Gastrocnemius medialis (tissue), 4 donors: ENCODE results near the gene KEL. TPM values are rescaled to one million over a fixed set of nuclear protein-coding genes. Genes with fewer than 3 reads are reported as not detected.

Experiments used
- ATAC-seq, 2 donors: fragments of 150-250 bp; one replicate each; pipeline ENCODE4 v1.9.1; 2016
- DNase-seq, 2 donors: peaks; one replicate each; pipeline ENCODE4 v3.0.0-alpha.2; 2019
- H3K27ac ChIP-seq, 4 donors: fragments of 200-600 bp; sonication (generic); 1 replicate in 1 of 4; 2 replicates in 3 of 4; pipeline ENCODE4 v1.5.1; 2016 to 2018; ENCODE audit warnings: mild to moderate bottlenecking in 2 of 4, moderate library complexity in 1 of 4
- H3K27me3 ChIP-seq, 3 donors: fragments of 200-600 bp; sonication (generic) in 2 of 3; 1 replicate in 1 of 3; 2 replicates in 2 of 3; pipeline versions ENCODE4 v1.5.1 to v1.6.0; 2016 to 2019; ENCODE audit warnings: mild to moderate bottlenecking in 1 of 3, moderate library complexity in 1 of 3
- H3K36me3 ChIP-seq, 2 donors: fragments of 200-600 bp; sonication (generic) in 1 of 2; one replicate each; pipeline ENCODE4 v1.5.1; 2017 to 2018
- H3K4me1 ChIP-seq, 2 donors: fragments of 200-600 bp; sonication (generic) in 1 of 2; one replicate each; pipeline ENCODE4 v1.5.1; 2016 to 2017; ENCODE audit warnings: mild to moderate bottlenecking in 2 of 2
- H3K4me3 ChIP-seq, 4 donors: fragments of 200-600 bp; sonication (generic) in 3 of 4; 1 replicate in 1 of 4; 2 replicates in 3 of 4; pipeline ENCODE4 v1.5.1; 2016 to 2019; ENCODE audit warnings: mild to moderate bottlenecking in 2 of 4
- H3K9me3 ChIP-seq, 3 donors: fragments of 200-600 bp; sonication (generic) in 2 of 3; 1 replicate in 1 of 3; 2 replicates in 2 of 3; pipeline ENCODE4 v1.5.1; 2016 to 2019
- POLR2A ChIP-seq, 2 donors: fragments of 450-650 bp; IDR thresholded peaks; one replicate each; pipeline ENCODE4 v1.6.1; 2017; ENCODE audit warnings: antibody characterized with exemption in 2 of 2, mild to moderate bottlenecking in 2 of 2, moderate library complexity in 2 of 2
- in situ Hi-C, 4 donors: fragments of 200-750 bp; cut with MboI; loops; one replicate each; pipeline versions ENCODE4 v1.15.0 to v1.8.0; 2017; ENCODE audit warnings: low sequenced_read_pairs in 4 of 4
- intact Hi-C: fragments of 100-400 bp; cut with DNase I; formaldehyde crosslinking; loops from one replicate; pipeline ENCODE4 v1.15.1; 2023; ENCODE audit warnings: low total_unique reads
- total RNA-seq, 4 donors: library from RNA; depleted of rRNA; stranded (reverse); fragments of >200 nt; gene quantifications; one replicate each; pipeline versions ENCODE4 v1.1.0 to v1.2.3, GENCODE V29; 2016
- TF ChIP-seq, protein P1 (sequence below), 5 experiments: fragments of 450-650 bp in 3 of 5; fragments of 200-600 bp in 2 of 5; sonication (generic) in 2 of 5; IDR thresholded peaks in 4 of 5; conservative IDR thresholded peaks in 1 of 5; 1 replicate in 4 of 5; 2 replicates in 1 of 5; pipeline ENCODE4 v1.5.1; 2016 to 2019; ENCODE audit warnings: antibody characterized with exemption in 5 of 5, mild to moderate bottlenecking in 3 of 5, moderate library complexity in 3 of 5

KEL gene
- total RNA-seq, 4 donors from 2014 or later: not detected

DNA sequence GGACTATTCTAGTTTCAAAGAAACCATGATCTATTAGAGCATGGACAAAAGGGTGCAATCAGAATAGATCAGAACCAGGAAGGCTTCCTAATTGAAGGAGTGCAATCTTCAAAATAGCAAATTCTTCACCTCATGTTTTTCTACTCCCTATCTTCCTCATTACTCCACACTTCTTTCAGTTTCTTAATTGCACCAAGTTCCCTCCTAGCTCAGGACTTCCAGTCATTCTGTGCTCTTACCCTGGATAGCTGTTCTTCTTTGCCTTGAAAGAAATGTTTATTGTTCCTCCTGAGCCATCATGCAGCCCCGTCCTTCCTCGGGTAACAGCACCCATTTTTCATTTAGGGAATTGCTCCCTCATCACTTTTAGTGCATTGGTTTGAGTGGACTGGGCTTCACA lies 51.7 kb downstream of the KEL start:
- in situ Hi-C loops: no loop called here
- Histone ChIP-seq H3K27ac (no peak overlapping the region), H3K9me3 (no peaks in the 10 kb centered on the region), H3K4me3 (no peak overlapping the region), H3K4me1 (no peaks in the 10 kb centered on the region), H3K36me3 (no peaks in the 10 kb centered on the region), H3K27me3 (no peaks in the 10 kb centered on the region)
- ATAC-seq: no peak
- DNase-seq: no peak
- no peak for TF ChIP-seq POLR2A (IDR thresholded peaks at IDR 0.05)
- TF ChIP-seq, protein P1, sequence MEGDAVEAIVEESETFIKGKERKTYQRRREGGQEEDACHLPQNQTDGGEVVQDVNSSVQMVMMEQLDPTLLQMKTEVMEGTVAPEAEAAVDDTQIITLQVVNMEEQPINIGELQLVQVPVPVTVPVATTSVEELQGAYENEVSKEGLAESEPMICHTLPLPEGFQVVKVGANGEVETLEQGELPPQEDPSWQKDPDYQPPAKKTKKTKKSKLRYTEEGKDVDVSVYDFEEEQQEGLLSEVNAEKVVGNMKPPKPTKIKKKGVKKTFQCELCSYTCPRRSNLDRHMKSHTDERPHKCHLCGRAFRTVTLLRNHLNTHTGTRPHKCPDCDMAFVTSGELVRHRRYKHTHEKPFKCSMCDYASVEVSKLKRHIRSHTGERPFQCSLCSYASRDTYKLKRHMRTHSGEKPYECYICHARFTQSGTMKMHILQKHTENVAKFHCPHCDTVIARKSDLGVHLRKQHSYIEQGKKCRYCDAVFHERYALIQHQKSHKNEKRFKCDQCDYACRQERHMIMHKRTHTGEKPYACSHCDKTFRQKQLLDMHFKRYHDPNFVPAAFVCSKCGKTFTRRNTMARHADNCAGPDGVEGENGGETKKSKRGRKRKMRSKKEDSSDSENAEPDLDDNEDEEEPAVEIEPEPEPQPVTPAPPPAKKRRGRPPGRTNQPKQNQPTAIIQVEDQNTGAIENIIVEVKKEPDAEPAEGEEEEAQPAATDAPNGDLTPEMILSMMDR (IDR thresholded peaks at IDR 0.05 in 4 of 5, conservative IDR thresholded peaks at IDR 0.05 in 1 of 5): no peak
- intact Hi-C loops: no loop called here

DNA sequence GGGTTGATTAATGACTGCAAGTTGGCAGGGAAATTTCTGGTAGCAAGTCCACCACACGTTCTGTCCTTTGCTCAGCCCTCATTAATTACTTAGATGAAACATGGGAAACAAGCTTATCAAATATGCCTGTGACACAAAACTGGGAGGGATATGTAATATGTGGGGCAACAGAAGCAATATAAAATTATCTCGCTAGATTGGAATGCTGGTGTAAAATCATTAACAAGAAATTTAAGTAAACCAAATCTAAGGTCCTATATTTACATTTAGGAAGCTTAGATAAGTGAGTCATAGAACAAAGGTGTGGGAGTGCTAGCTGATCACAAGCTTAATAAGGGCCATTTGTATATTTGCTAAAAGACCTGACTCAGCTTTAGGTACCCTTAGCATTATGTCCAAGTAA lies 52.1 kb downstream of the KEL start:
- in situ Hi-C loops: no loop called here
- Histone ChIP-seq H3K36me3 (no peaks in the 10 kb centered on the region), H3K4me3 (no peak overlapping the region), H3K27me3 (no peaks in the 10 kb centered on the region), H3K9me3 (no peaks in the 10 kb centered on the region), H3K4me1 (no peaks in the 10 kb centered on the region), H3K27ac (no peak overlapping the region)
- ATAC-seq (no peak), DNase-seq (no peak)
- no peak for TF ChIP-seq POLR2A (IDR thresholded peaks at IDR 0.05)
- TF ChIP-seq, protein P1 (IDR thresholded peaks at IDR 0.05 in 4 of 5, conservative IDR thresholded peaks at IDR 0.05 in 1 of 5): no peak
- intact Hi-C loops: no loop called here

- TF ChIP-seq POLR2A (IDR thresholded peaks at IDR 0.05): no peak
- TF ChIP-seq, protein P1 (IDR thresholded peaks at IDR 0.05 in 4 of 5, conservative IDR thresholded peaks at IDR 0.05 in 1 of 5): no peak
Measured at GRCh38 chr7:142908921-142909890, 53.0 kb downstream of the KEL start.

GRCh38 chr7:142908290-142908689 lies 53.9 kb downstream of the KEL start:
- DNase-seq: no peak
- Histone ChIP-seq H3K4me1 (no peaks in the 10 kb centered on the region), H3K27me3 (no peaks in the 10 kb centered on the region), H3K9me3 (no peaks in the 10 kb centered on the region), H3K36me3 (no peaks in the 10 kb centered on the region), H3K27ac (no peak overlapping the region), H3K4me3 (no peak overlapping the region)
- no peak for ATAC-seq
- TF ChIP-seq, protein P1 (IDR thresholded peaks at IDR 0.05 in 4 of 5, conservative IDR thresholded peaks at IDR 0.05 in 1 of 5): no peak
- TF ChIP-seq POLR2A (IDR thresholded peaks at IDR 0.05): no peak
- in situ Hi-C loops (no loop called here), intact Hi-C loops (no loop called here)

More at GRCh38 chr7:142908921-142909890, 53.0 kb downstream of the KEL start:
- in situ Hi-C loops: no loop called here
- ATAC-seq (no peak), DNase-seq (no peak)
- H3K27me3 ChIP-seq: no peaks in the 10 kb centered on the region
- H3K4me3 ChIP-seq: no peak overlapping the region
- no peaks in the 10 kb centered on the region for H3K36me3 ChIP-seq
- no peaks in the 10 kb centered on the region for H3K4me1 ChIP-seq
- intact Hi-C loops: no loop called here
- no peak overlapping the region for H3K27ac ChIP-seq
- H3K9me3 ChIP-seq: no peaks in the 10 kb centered on the region
